GM18499 (cell line): ENCODE measurements around the gene TCL1B.
"Not testable (repeated sequence)": the region's sequence is repeated elsewhere in the genome, so short reads cannot be mapped to it uniquely, and the experiment has no call there.

Source experiments
- ATAC-seq: cut with Tn5 transposase; IDR thresholded peaks from one replicate; pipeline ENCODE4 v1.9.1; 2021; ENCODE audit warnings: moderate number of reproducible peaks; ENCODE audit not compliant: insufficient read depth, unreplicated experiment

Gene TCL1B

GRCh38 chr14:95699412-95699811 lies 13.2 kb downstream of the TCL1B start:
- no peak for ATAC-seq

GRCh38 chr14:95700221-95700976 lies 14.2 kb downstream of the TCL1B start:
- no peak for ATAC-seq

- ATAC-seq = no peak
Measured at GRCh38 chr14:95701846-95702221, 15.6 kb downstream of the TCL1B start.

- no peak for ATAC-seq
Measured at GRCh38 chr14:95703341-95703740, 17.1 kb downstream of the TCL1B start.

GRCh38 chr14:95703805-95704204 lies 17.6 kb downstream of the TCL1B start:
- ATAC-seq = no peak

- no peak for ATAC-seq
Measured at GRCh38 chr14:95705518-95705917, 19.3 kb downstream of the TCL1B start.

- ATAC-seq = no peak
Measured at GRCh38 chr14:95707327-95707726, 21.1 kb downstream of the TCL1B start.

- ATAC-seq = no peak
Measured at GRCh38 chr14:95710106-95710505, 23.9 kb downstream of the TCL1B start.

- ATAC-seq = no peak
Measured at GRCh38 chr14:95711476-95712176, 25.4 kb downstream of the TCL1B start.

- ATAC-seq = no peak
Measured at GRCh38 chr14:95712398-95712797, 26.2 kb downstream of the TCL1B start.

- ATAC-seq = peak; percentile 50
Measured at GRCh38 chr14:95713596-95714371, 27.6 kb downstream of the TCL1B start, which contains the start of gene TCL1A. TSS of gene TCL1A (minus strand) at chr14:95714125. CDS start at chr14:95714066, 59 bp downstream.

- ATAC-seq = no peak
Measured at GRCh38 chr14:95722525-95723190, 36.4 kb downstream of the TCL1B start.

GRCh38 chr14:95725685-95726336 lies 39.6 kb downstream of the TCL1B start:
- no peak for ATAC-seq

GRCh38 chr14:95727056-95727700 lies 41.0 kb downstream of the TCL1B start:
- no peak for ATAC-seq

GRCh38 chr14:95729402-95730028 lies 43.3 kb downstream of the TCL1B start:
- ATAC-seq = not testable (repeated sequence)

GRCh38 chr14:95730126-95730525 lies 43.9 kb downstream of the TCL1B start:
- no peak for ATAC-seq

GRCh38 chr14:95733212-95733611 lies 47.0 kb downstream of the TCL1B start:
- no peak for ATAC-seq

GRCh38 chr14:95739356-95739755 lies 53.1 kb downstream of the TCL1B start:
- ATAC-seq = no peak

- ATAC-seq = no peak
Measured at GRCh38 chr14:95741038-95741490, 54.8 kb downstream of the TCL1B start.
